GM21619 (cell line): Measurements from ENCODE around the gene TBX1.

Experiments
- ATAC-seq: cut with Tn5 transposase; IDR thresholded peaks from one replicate; pipeline ENCODE4 v1.9.1; 2021; ENCODE audit not compliant: unreplicated experiment

TBX1 gene

DNA sequence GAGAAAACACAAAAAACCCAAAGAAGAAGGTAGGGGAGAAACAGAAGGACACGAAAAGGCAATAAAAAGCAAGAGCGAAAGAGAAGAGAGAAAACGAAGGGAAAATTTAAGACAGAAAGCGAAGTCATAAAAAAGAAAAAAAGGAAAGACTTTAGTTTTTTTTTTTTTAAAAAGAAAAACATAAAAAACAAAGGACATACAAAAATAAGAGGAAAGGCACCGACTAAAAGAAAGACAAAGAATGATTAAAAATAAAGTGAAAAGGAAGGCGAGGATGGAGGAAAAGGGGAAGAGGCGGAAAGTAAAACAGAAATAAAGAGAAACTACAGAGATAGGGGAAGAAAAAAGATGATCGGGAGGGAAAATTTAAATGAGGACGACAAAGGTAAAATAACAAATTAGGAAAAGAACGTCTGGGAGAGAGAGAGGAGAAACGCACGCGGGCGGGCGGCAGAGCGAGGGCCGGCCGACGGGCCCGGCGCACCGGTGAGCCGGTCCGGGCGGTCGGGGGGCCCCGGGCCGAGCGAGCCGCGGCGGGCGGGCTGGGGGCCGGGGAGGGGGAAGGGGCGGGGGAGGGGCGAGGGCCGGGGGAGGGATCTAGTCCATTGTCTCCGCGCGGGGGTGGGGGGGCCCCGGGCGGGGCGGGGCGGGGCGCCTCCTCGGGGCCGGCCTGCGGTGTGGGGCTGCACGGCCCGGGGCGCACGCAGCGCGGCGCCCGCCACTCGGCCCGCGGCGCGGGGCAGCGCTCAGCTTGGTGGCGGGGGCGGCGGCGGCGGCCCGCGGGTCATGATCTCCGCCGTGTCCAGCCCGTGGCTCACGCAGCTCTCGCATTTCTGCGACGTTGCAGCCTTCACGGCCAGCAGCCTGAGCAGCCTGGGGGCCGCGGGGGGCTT is at the start of gene TBX1:
TSS of gene TBX1 (plus strand) at position 721 of the 893 bp plus-strand sequence. CDS start at position 787, 66 bp downstream.
- ATAC-seq, result no peak

DNA sequence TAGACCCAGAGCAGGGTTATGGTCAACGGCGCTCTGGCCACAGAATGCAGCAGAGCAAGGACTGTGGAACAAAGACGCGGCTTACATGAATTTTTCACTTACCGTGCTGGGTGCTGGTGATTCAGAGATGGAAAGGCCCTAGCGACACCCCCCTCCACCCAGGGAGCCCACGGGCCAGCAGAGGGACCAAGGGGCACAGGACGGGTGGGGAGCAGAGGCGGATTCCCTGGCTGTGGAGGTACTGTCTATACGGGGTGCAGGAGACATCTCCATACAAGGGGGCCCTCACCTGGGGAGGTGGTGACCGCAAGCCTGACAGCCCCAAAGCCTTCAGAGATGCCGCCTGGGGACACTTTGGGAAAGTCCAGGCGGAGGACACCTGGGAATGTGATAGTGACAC is 47.3 kb upstream of the TBX1 start:
- no peak for ATAC-seq

DNA sequence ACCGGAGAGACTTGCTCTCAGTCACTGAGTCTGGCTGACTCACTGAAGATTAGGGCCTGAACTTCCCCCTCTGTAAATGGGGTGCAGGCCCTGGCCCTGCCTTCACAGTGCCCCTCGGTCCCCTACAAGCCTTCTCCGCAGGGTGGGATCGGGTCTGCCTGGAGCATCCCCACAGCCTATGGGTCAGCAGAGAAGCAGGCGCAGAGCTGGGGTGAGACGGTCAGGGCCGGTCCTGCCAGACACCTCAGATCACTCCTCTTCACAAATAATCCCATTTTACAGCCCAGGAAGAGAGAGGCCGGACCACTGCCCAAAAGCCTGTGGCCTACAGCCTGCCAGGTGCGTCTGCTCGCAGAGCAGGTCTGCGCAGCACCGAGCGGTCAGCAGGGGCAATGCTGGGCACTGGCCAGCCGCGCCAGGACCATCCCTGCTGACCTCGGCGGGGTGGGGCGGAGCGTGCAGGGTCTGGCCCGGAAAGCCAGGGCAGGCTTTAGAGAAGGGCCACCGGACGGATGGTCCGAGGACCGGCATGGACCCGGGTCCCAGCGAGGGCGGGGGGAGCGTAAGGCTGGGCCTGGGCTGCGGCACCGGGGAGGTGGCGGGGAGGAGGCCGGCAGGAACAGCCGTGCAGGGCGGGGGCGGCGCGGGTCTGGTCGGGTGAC is 46.8 kb upstream of the TBX1 start:
- ATAC-seq, result no peak

DNA sequence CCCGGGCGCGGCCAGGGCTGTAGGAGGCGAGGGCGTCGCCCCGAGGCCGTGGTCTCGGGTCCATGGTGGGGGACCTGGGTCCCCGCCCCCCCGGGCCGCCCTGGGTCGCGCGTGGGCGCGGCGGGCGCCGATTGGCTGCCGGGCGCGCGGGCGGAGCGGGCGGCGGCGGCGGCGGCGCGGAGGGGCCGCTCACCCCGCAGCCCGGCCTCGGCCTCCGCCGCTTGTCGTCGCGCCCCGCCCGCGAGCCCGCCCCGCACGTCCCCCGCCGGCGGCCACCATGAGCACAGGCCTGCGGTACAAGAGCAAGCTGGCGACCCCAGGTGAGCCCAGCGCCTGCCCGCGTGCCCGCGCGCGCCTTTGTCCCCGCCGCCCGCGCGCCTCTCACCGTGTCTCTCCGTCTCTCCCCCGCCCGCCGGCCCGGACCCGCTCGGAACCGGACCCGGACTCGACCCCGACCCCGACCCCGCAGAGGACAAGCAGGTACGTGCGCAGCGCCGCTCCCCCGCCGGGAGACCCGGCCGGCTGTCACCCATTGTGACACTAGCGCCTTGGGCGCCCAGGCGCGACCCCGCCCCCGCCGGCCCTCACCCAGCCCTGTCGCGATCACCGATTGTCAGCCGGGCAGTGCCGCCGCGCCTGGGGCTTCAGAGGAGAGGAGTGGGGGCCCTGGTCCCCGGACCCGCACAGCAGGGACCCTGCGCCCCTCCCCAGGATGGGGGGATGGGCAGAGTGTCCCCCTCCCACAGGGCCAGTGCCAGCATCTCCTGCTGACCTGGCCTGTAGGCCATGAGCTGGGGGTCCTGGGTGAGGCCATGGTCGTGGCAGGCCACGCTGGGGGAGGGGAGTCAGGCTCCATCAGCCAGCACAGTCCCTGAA is 46.0 kb upstream of the TBX1 start, which contains the start of gene SEPTIN5:
TSS of gene SEPTIN5 (plus strand) at position 192 of the 876 bp plus-strand sequence. CDS start at position 278, 86 bp downstream.
- no peak for ATAC-seq

DNA sequence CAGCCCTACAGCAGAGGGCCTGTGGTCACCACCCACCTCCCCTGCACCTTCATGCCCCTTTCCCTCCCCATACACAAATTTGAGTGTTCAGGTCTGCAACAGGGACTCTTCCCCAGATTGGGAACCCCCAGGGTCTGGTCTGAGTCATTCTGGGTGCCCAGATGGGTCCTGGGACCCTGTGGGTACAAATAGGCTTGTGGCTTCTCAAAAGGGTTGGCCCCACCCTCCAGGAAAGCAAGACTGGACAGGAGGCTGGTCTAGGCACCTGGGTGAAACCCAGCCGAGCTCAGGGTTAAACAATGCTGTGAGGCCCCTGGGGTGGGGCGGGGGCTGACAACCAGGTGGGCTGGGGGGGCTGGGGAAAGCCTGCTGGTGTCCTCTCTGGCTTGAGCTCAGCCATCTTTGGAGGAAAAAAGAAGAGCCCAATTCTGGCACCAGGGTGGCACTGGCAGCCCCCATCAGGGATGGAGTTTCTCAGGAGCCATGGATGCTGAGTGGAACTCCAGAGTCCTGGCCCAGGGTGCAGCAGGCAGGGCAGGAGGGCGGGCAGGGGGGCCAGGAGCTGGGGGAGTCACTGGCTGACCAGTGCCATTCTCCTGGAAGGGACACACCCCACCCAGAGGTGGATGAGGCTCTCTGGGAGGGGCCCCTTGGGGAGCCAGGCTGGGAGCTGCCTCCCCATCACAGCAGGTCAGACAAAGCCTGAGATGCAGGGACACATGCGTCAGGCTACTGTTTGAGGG is 45.2 kb upstream of the TBX1 start:
- ATAC-seq, result no peak

DNA sequence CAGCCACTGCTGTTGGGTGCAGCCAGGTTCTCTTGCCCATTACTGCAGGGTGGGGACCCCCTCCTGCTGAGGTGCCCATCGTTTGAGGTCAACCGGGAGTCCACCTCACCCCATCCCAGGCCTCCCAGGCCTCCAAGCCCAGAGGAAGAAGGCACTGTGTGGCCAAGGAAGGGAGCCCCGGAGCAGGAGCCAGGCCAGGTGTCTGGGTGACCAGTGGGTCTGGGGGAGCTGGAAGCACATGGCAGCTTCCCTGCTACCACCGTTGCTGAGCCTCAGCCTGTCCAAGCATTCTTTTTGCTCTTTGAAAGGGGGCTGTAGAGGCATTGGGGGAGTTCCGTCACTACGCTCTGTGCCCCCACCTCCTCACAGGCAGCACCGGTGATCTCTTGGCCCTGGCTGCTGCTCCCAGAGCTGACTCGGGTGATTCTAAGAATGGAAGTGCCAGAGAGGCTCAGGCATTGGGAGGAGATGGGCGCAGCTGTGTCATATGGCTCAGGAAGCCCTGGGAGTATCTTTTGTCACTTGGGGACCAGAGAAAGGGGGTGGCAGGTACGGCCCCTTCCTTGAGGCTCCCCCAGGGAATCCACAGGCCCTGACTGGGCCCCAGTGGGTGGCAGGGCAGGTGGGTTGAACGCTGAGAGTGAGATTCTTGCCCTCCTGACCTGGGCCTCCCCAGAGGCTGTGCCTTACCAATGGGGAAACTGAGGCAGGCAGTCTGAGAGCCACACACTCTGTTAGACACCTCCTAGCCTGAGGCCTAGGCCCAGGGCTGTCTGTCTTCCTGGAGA is 44.3 kb upstream of the TBX1 start:
- ATAC-seq, result no peak

DNA sequence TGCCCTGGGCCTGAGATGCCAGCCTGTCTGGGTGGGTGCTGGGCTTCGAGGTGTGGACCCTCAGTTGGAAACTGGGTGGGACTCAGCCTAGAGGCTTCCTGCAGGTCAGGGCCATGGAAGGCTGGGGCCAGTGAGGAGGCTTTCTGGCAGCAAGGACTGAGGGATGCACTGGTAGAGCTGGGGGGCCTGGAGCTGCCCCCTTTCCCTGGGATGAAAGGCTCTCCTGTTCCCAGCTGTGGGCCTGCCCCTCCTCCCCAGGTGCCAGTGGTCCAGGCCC is 43.8 kb upstream of the TBX1 start:
- ATAC-seq, result no peak

DNA sequence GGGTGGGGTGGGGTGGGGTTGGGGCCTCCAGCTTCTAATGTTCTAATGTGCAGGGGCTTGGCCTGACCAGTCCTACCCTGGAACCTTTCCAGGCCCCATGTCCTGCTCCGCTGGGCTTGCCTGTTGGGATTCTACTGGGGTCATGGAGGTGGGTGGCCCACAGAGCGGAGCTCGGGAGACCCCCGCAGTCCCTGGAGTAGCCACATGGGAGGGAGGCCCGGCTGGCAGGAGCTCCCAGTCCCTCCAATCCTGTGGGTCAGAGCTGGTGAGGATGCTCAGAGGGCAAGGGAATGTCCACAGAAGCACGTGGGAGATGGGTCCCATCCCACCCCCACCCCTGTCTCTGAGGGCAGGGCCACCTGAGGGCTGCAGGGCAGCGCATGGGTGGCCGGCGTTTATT is 43.4 kb upstream of the TBX1 start:
- ATAC-seq, result no peak

DNA sequence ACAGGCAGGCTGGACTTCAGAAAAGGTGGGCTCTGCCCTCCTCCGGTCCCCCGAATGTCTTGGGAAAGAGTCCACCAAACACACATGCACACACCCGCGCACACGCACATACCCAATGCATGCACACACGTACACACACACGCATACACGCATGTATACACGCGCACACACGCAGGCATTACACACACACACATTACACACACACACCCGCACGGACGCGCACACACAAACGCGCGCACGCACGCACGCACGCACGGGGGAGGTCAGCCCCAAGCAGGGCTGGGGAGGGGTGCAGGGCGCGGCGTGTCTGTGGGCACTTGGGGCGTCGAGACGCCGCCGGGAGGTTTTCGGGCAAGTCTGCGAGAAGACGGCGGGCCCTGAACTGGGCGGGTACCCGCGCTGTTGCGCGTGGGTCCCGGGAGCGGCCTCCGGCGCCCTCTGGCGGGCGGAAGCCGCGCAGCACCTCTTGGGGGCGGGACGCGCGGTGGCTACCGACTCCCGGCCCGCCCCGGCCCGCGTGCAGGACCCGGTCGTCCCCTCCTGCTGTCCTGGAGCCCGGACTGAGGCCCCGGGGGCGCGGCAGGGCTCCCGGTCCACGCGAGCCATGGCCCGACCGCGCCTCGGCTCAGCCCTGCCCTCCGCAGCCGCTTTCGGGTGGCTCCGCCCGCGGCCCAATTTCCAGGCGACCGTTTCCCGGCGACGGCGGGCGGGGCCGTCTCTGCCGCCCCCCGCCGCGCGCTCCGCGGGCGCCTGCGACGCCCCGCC is 42.7 kb upstream of the TBX1 start:
- ATAC-seq, result no peak

DNA sequence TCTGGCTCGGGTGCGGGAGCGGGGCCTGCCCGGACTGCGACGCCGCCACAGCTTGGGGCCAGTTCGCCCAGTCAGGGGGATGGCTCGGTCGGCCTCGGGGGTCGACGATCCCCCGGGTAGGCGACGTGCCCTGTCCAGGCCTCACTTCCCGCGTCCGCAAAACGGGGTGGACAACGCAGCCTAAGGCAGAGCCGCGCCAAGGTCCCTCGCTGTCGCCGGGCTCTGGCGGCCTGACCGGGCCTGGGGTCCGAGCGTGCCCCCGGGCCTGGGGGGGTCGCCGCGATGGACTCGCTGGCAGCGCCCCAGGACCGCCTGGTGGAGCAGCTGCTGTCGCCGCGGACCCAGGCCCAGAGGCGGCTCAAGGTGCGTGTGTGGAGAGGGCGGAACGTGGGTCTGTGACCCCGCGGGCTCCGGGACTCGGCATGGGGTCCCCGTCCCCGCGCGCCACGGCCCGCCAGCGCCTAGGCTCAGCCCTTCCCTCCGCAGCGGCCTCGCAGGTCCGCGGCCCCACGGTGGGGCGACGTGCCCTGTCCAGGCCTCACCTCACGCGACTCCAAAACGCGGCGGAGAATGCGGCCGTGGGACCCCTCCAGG is 42.0 kb upstream of the TBX1 start:
- ATAC-seq, result no peak

DNA sequence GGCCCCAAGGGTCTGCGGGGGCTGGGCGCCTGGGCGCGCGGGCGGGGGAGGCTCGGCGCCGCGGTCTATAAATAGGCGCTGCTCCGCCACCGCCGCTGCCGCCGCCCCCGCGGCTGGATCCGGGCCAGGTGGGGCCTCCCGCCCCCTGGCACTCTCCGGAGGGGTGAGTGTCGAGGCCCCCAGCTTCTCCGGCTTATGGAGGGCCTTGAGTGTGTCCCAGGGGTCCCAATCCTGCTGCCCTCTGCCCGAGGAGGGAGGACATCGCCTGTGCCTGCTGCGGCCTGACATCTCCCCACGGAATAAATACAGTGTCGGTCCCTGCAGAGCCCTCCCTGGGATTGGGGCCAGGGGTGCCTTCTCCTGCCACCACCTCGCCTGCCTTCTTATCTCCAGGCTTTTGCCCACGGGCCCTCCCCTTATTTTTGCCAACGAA is 41.5 kb upstream of the TBX1 start:
- ATAC-seq, result no peak

DNA sequence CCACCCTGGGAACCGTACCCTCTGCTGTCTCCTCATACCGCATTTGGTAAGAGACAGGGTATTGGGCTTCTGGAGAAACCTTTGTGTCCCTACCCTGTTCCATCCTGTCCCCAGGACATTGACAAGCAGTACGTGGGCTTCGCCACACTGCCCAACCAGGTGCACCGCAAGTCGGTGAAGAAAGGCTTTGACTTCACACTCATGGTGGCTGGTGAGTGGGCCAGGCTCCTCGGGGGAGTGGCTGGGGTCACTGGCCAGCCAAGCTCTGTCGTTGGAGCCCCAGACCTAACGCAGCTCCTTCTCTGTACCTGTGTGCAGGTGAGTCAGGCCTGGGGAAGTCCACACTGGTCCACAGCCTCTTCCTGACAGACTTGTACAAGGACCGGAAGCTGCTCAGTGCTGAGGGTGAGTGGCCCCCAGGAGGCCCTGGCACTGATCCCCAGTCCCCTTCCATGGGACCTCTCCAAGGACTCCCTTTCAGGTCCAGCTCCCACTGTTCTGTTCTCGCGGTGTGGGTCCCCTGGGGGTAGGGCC is 41.0 kb upstream of the TBX1 start:
- ATAC-seq, result no peak

DNA sequence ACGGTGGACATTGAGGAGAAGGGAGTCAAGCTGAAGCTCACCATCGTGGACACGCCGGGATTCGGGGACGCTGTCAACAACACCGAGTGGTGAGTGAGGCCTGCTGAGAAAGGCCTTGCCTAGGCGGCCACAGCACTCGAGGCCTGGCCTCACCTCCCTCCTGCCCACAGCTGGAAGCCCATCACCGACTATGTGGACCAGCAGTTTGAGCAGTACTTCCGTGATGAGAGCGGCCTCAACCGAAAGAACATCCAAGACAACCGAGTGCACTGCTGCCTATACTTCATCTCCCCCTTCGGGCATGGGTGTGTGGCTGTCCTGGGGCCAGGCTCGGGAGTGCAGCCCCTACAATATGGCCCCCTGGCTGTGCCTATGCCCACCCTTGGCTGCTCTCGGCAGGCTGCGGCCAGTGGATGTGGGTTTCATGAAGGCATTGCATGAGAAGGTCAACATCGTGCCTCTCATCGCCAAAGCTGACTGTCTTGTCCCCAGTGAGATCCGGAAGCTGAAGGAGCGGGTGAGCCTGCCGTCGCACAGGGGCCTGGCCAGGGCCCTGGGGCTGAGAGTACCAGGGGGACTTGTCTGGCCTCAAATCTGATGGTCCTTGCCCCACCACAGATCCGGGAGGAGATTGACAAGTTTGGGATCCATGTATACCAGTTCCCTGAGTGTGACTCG is 40.3 kb upstream of the TBX1 start:
- ATAC-seq, result no peak

DNA sequence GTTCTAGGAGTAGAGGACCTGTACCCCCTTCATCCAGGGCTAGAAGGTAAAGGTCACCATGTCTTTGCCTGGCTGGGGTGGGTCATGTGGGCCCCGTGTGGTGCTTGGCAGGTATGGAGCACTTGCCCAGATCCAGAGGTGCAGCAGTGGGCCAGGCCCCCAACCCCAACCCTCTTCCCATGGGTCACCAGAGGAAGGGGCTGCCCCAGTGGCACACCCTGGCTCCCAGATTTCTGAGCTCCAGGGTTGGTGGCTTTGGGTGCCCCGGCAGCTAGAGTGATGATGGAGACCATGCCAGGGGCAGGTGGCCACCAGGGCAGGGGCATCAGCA is 39.6 kb upstream of the TBX1 start:
- ATAC-seq, result no peak

DNA sequence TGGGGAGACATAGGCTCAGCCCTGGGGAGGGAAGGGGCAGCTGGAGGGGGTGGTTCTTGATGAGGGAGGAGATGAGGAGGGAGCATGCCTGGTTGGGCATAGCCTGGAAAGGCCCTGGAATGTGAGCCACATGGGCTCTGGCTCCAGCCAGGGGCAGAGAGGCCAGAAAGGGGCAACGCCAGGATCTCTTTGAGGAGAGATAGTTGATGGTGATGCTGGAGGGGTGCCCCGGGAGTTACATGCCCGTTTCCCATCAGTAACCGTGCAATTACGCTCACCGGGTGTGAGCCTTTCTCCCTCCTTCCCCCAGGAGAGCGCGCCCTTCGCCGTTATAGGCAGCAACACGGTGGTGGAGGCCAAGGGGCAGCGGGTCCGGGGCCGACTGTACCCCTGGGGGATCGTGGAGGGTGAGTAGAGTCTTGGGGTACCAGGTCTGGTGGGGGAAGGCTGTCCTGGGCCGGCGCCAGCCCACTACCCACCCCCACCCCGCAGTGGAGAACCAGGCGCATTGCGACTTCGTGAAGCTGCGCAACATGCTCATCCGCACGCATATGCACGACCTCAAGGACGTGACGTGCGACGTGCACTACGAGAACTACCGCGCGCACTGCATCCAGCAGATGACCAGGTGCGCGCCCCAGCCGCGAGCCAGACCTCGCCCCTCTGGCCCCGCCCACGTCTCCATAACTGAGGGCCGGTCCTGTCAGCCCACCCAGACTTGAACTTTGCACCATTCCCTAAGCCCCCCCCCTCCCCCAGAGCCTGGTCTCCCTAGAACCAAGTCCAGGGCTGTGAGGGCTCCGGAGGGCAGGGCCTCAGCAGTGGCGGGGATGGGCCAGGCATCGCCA is 39.0 kb upstream of the TBX1 start:
- ATAC-seq, result no peak

DNA sequence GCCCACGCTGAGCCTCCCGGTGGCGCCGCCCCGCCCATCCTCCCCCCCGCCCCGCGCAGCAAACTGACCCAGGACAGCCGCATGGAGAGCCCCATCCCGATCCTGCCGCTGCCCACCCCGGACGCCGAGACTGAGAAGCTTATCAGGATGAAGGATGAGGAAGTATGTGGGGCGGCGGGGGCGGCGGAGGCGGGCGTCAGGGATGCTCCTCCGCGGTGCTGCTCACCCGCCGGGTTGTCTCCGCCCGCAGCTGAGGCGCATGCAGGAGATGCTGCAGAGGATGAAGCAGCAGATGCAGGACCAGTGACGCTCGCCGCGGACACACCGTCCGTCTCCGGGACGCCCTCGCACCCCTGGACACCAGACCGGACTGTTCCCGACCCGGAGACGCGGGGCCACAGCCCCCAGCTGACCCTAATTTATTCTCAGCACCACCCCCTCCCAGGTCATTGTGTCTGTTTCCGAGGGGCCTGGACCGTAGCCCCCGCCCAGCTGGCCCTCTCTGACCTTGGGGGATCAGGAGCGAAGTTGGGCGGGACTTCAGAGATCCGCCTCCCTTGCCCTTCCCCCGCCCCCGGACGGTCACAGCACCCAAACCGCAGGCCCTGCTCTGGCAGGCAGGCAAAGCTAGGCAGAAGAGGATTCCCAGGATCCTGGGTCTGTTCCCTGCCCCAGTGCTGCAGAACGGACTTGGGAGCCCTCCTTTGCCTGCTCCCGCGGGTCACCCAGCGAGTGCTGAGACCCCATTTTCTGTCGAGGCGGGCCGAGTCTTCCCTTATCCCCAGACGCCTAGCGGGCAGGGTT is 38.2 kb upstream of the TBX1 start:
- ATAC-seq, result no peak

DNA sequence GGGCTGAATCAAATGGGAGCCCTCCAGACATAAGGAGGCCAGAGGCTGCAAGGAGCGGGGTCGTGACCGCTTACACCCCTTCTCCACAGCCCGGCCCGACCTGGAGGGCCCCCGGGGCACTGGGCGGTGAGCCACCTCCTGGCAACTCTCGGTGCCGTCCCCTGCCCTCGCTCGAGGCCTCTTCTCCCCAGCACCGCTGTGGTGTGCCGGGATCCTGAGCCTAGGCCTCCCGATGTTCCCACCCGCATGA is 37.7 kb upstream of the TBX1 start:
- no peak for ATAC-seq
